HG02973 (cell line): ENCODE results near the gene TTLL3.
"Not testable (repeated sequence)": the region's sequence is repeated elsewhere in the genome, so short reads cannot be mapped to it uniquely, and the experiment has no call there.

ENCODE experiments used
- ATAC-seq: cut with Tn5 transposase; IDR thresholded peaks from one replicate; pipeline ENCODE4 v1.9.1; 2021; ENCODE audit warnings: moderate library complexity; ENCODE audit not compliant: unreplicated experiment

TTLL3 gene

GRCh38 chr3:9837701-9838582 lies 27.9 kb downstream of the TTLL3 start:
- no peak for ATAC-seq

- no peak for ATAC-seq
These were observed 28.8 kb downstream of the TTLL3 start for GRCh38 chr3:9838856-9839255.

- no peak for ATAC-seq
These were observed 31.0 kb downstream of the TTLL3 start for GRCh38 chr3:9841015-9841414.

- ATAC-seq = peak; percentile 97
These were observed 33.8 kb downstream of the TTLL3 start, which contains the start of gene RPUSD3 for GRCh38 chr3:9843715-9844438. TSS of gene RPUSD3 (minus strand) at chr3:9844008. CDS start at chr3:9843990, 18 bp downstream.

- ATAC-seq = no peak
These were observed 36.2 kb downstream of the TTLL3 start for GRCh38 chr3:9846231-9846630.

- ATAC-seq = no peak
These were observed 36.9 kb downstream of the TTLL3 start for GRCh38 chr3:9846931-9847488.

- ATAC-seq = not testable (repeated sequence)
These were observed 37.8 kb downstream of the TTLL3 start for GRCh38 chr3:9847870-9848269.

- not testable (repeated sequence) for ATAC-seq
These were observed 38.8 kb downstream of the TTLL3 start for GRCh38 chr3:9848860-9849259.

GRCh38 chr3:9851383-9851782 lies 41.3 kb downstream of the TTLL3 start:
- not testable (repeated sequence) for ATAC-seq

- not testable (repeated sequence) for ATAC-seq
These were observed 41.9 kb downstream of the TTLL3 start for GRCh38 chr3:9851926-9852325.

GRCh38 chr3:9852528-9852927 lies 42.5 kb downstream of the TTLL3 start:
- ATAC-seq = no peak

- ATAC-seq = not testable (repeated sequence)
These were observed 44.4 kb downstream of the TTLL3 start for GRCh38 chr3:9854291-9854940.

GRCh38 chr3:9855594-9855993 lies 45.5 kb downstream of the TTLL3 start:
- ATAC-seq = no peak

- ATAC-seq = no peak
These were observed 49.5 kb downstream of the TTLL3 start for GRCh38 chr3:9859530-9860025.

- no peak for ATAC-seq
These were observed 51.1 kb downstream of the TTLL3 start for GRCh38 chr3:9861201-9861600.

GRCh38 chr3:9861626-9862130 lies 51.6 kb downstream of the TTLL3 start:
- no peak for ATAC-seq

- ATAC-seq = no peak
These were observed 52.5 kb downstream of the TTLL3 start for GRCh38 chr3:9862391-9863057.

GRCh38 chr3:9863058-9863772 lies 53.2 kb downstream of the TTLL3 start:
- no peak for ATAC-seq

- no peak for ATAC-seq
These were observed 54.3 kb downstream of the TTLL3 start for GRCh38 chr3:9864200-9864927.
